Measurements from ENCODE around the gene HOXC9. TPM values are rescaled to one million over a fixed set of nuclear protein-coding genes. Genes with fewer than 3 reads are reported as not detected.

Gene HOXC9
- total RNA-seq = 8.3 and 9.8 TPM in 2 replicates

GRCh38 chr12:54000116-54001114 lies at the start of gene HOXC9:
Gene HOXC9 (plus strand): TSS chr12:54000161. CDS start chr12:54000189, 28 bp downstream.

GRCh38 chr12:53954694-53955035 lies 45.3 kb upstream of the HOXC9 start, which contains the start of gene HOXC12:
Gene HOXC12 (plus strand): TSS chr12:53954903. CDS start chr12:53954930, 27 bp downstream.

GRCh38 chr12:53972722-53973235 lies 27.2 kb upstream of the HOXC9 start, which contains the start of gene HOXC11:
Gene HOXC11 (plus strand): TSS chr12:53973126. CDS start chr12:53973242, 116 bp downstream.

GRCh38 chr12:53974084-53975063 lies 25.6 kb upstream of the HOXC9 start, which contains the start of gene HOTAIR:
Gene HOTAIR (minus strand): TSS chr12:53974954.

GRCh38 chr12:53984901-53985691 lies 14.9 kb upstream of the HOXC9 start, which contains the start of gene HOXC10:
Gene HOXC10 (plus strand): TSS chr12:53985146. CDS start chr12:53985260, 114 bp downstream.

GRCh38 chr12:54028314-54029201 lies 28.6 kb downstream of the HOXC9 start, which contains the start of gene HOXC6:
Gene HOXC6 (plus strand): TSS chr12:54028440. CDS start chr12:54028522, 82 bp downstream.

GRCh38 chr12:54032627-54033100 lies 32.7 kb downstream of the HOXC9 start, which contains the start of gene HOXC5:
Gene HOXC5 (plus strand): TSS chr12:54033050. CDS start chr12:54033123, 73 bp downstream.

Small RNAs within 50 kb of the gene (small RNA-seq; reads per million reads assigned to genes)
- gene AC012531.3 (not detected), gene AC012531.4 (not detected), gene HOXC5 (0.31 reads per million), gene MIR196A2 (8.5 reads per million, percentile 93 among the genes with 10 or more reads in this experiment), gene MIR615 (244 reads per million, percentile 98 among the genes with 10 or more reads in this experiment), gene RF01905 (not detected), gene RF01906 (not detected)

Other genes starting within 250 kb of the HOXC9 start
- not detected in 2 replicates for gene CISTR, start 248.2 kb upstream of the HOXC9 start, total RNA-seq
- gene HOXC13, start 61.3 kb upstream of the HOXC9 start, total RNA-seq = not detected in 2 replicates
- not detected in 2 replicates for gene HOXC12, start 45.3 kb upstream of the HOXC9 start, total RNA-seq
- gene HOXC11, start 27.0 kb upstream of the HOXC9 start, total RNA-seq = 1.3 and 1.4 TPM in 2 replicates
- 1.6 and 1.8 TPM in 2 replicates for gene HOTAIR, start 25.2 kb upstream of the HOXC9 start, total RNA-seq
- gene HOXC10, start 15.0 kb upstream of the HOXC9 start, total RNA-seq = 12.4 and 14.1 TPM in 2 replicates
- 2.7 and 3.1 TPM in 2 replicates for gene HOXC8, start 8.8 kb downstream of the HOXC9 start, total RNA-seq
- 5.3 and 8.1 TPM in 2 replicates for gene HOXC6, start 28.3 kb downstream of the HOXC9 start, total RNA-seq
- gene HOXC5, start 32.9 kb downstream of the HOXC9 start, total RNA-seq = 1.7 and 3.3 TPM in 2 replicates
- 2.2 and 4.6 TPM in 2 replicates for gene HOXC4, start 53.7 kb downstream of the HOXC9 start, total RNA-seq
- gene SMUG1, start 188.8 kb downstream of the HOXC9 start, total RNA-seq = 22.6 and 24.5 TPM in 2 replicates